NOMO-1 treated with DMSO at 0.1 percent for 48 hours (cell line): ENCODE measurements around the gene SMTNL2.
"Not testable (repeated sequence)": the region's sequence is repeated elsewhere in the genome, so short reads cannot be mapped to it uniquely, and the experiment has no call there.

Experiments used
- DNase-seq: peaks from one replicate; lab custom pipeline; 2025; ENCODE audit not compliant: unreplicated experiment; lab: John Stamatoyannopoulos, UW

The SMTNL2 gene

GRCh38 chr17:4559966-4560365 lies 24.4 kb upstream of the SMTNL2 start:
- no peak for DNase-seq

GRCh38 chr17:4560421-4560820 lies 23.9 kb upstream of the SMTNL2 start, which contains the start of gene GGT6:
Gene GGT6, minus strand, starts transcription at chr17:4560577. Its CDS starts 56 bp downstream, at chr17:4560521.
- no peak for DNase-seq

GRCh38 chr17:4560837-4561256 lies 23.5 kb upstream of the SMTNL2 start:
- DNase-seq: no peak

- no peak for DNase-seq
These were observed 22.0 kb upstream of the SMTNL2 start for GRCh38 chr17:4562015-4562969.

GRCh38 chr17:4565209-4566141 lies 18.9 kb upstream of the SMTNL2 start:
- DNase-seq: peak; percentile 77

- DNase-seq: no peak
These were observed 17.5 kb upstream of the SMTNL2 start for GRCh38 chr17:4566785-4567184.

- no peak for DNase-seq
These were observed 14.7 kb upstream of the SMTNL2 start for GRCh38 chr17:4569591-4569990.

GRCh38 chr17:4572131-4572530 lies 12.2 kb upstream of the SMTNL2 start:
- no peak for DNase-seq

GRCh38 chr17:4573115-4573514 lies 11.2 kb upstream of the SMTNL2 start:
- no peak for DNase-seq

- DNase-seq: no peak
These were observed 10.7 kb upstream of the SMTNL2 start for GRCh38 chr17:4573669-4574068.

GRCh38 chr17:4574448-4575045 lies 9.8 kb upstream of the SMTNL2 start:
- no peak for DNase-seq

GRCh38 chr17:4576161-4576558 lies 8.2 kb upstream of the SMTNL2 start:
- DNase-seq: no peak

GRCh38 chr17:4576729-4577322 lies 7.5 kb upstream of the SMTNL2 start:
- DNase-seq: no peak

GRCh38 chr17:4577386-4577993 lies 6.8 kb upstream of the SMTNL2 start:
- DNase-seq: no peak

- not testable (repeated sequence) for DNase-seq
These were observed 6.0 kb upstream of the SMTNL2 start for GRCh38 chr17:4578349-4578748.

- no peak for DNase-seq
These were observed 4.7 kb upstream of the SMTNL2 start for GRCh38 chr17:4579678-4580077.

- DNase-seq: no peak
These were observed 4.0 kb upstream of the SMTNL2 start for GRCh38 chr17:4580291-4580690.

- no peak for DNase-seq
These were observed 2.2 kb upstream of the SMTNL2 start for GRCh38 chr17:4582101-4582501.

- DNase-seq: no peak
These were observed 1.6 kb upstream of the SMTNL2 start for GRCh38 chr17:4582691-4583090.

- DNase-seq: no peak
These were observed 1.1 kb upstream of the SMTNL2 start for GRCh38 chr17:4583206-4583605.

- no peak for DNase-seq
These were observed 588 bp upstream of the SMTNL2 start for GRCh38 chr17:4583782-4584100.
